DMS 273 treated with DMSO at 0.1 percent for 48 hours (cell line): ENCODE measurements around the gene ARL6IP5.

ENCODE experiments used
- DNase-seq: peaks from one replicate; lab custom pipeline; 2025; lab: John Stamatoyannopoulos, UW

Gene ARL6IP5, protein sequence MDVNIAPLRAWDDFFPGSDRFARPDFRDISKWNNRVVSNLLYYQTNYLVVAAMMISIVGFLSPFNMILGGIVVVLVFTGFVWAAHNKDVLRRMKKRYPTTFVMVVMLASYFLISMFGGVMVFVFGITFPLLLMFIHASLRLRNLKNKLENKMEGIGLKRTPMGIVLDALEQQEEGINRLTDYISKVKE

DNA sequence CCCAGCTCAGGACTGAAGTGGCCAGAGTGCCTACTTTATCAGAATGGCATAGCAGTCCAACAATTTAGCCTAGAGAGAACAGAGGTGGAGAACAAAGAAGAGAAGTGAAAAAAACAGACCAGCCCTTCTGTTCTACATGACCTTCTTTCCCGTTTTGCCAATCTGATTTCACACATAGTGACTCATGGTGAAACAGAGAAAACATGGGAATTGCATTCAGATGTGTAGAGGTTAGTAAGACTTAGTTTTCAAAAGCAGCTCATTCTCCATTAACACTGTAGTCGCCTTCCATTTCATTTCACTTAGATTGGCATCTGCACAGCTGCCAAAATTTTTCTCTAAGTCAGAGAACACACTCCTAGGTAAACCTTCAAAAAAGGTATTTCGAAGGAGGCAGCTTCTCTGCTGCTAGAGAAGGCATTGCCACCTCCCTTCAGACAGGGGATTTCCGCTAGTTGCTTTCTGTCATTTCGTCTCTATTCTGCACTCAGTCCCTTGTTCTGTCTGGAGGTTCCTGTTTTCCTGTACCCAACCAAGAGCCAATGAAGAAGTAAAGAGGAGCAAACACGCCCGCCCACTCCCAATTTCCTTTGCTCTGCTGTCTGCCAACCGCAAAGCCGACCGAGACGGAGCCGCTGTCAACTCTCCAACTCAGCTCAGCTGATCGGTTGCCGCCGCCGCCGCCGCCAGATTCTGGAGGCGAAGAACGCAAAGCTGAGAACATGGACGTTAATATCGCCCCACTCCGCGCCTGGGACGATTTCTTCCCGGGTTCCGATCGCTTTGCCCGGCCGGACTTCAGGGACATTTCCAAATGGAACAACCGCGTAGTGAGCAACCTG, at the start of gene ARL6IP5:
ARL6IP5 (plus strand) TSS at position 612 of the 842 bp plus-strand sequence; CDS start at position 723, 111 bp downstream.
- DNase-seq = peak; percentile 81

DNA sequence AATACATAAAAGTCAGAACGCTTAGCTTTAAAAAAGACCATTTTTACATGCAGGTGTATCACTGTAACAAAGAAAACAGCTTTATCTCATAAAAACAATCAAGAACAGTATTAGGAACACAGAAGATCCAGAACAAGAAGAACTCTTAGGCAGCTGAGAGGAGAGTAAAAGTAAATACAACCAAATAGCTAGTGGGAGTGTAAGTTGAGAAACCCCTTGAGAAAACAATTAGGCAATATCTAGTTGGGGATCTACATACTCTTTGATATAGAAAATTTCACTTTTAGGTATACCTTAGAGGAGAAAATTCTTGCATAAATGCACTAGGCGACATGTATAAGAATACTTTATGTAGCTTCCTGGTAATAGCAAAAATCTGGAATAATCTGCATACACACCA, 40.1 kb upstream of the ARL6IP5 start:
- DNase-seq = no peak

DNA sequence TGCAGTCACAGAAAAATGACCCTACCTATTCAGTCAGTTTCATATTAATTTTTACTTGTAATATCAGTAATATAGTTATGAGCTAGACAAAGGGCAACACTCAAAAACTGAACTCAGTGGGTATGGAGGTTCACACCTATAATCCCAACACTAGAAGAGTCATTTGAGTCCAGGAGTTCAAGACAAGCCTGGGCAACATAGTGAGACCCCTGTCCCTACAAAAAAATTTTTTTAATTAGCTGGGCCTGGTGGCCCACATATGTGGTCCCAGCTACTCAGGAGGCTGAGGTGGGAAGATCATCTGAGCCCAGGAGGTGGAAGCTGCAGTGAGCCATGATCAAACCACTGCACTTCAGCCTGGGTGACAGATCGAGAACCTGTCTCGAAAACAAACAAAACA, 35.7 kb upstream of the ARL6IP5 start:
- no peak for DNase-seq

GRCh38 chr3:69051756-69052471, 32.8 kb upstream of the ARL6IP5 start, which contains the start of gene TMF1:
Gene TMF1 (minus strand): TSS chr3:69052333. CDS start chr3:69052086, 247 bp downstream.
- no peak for DNase-seq

DNA sequence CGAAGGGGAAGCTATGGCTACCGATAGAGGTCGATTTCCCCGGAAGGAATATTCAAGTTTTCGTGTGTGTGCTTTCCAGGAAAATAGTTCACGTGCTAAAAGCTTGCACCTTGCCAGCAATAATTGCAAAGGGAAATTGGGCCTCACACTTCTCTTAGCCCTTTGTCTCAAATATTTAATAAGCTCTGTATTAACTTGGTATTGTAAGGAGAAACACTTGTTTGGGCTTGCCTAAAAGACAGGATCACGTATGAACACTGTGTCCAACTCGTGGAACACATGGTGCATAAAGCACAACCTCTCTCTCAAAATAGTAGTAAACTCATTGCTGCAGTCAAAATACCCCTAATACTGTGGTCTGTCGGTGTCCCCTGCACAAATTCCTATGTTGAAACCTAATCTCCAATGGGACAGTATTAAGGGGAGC, 32.3 kb upstream of the ARL6IP5 start:
- DNase-seq = no peak

GRCh38 chr3:69058180-69058946, 26.4 kb upstream of the ARL6IP5 start:
- DNase-seq = no peak

DNA sequence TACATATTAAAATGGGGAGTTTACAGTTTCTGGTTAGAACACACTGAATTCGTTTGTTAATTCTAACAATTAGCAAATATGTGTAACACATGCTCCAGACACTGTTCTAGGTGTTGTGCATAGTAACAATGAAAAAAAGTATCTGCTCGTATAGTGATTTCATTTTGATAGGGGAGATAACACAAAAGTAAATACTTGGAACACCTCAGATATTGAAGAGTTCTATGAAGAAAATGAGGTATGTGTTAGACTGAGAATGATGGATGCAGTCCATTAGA, 25.9 kb upstream of the ARL6IP5 start:
- no peak for DNase-seq

- no peak for DNase-seq
These were observed 25.0 kb upstream of the ARL6IP5 start for GRCh38 chr3:69059688-69060087.

- DNase-seq = no peak
These were observed 21.1 kb upstream of the ARL6IP5 start for GRCh38 chr3:69063636-69064035.

DNA sequence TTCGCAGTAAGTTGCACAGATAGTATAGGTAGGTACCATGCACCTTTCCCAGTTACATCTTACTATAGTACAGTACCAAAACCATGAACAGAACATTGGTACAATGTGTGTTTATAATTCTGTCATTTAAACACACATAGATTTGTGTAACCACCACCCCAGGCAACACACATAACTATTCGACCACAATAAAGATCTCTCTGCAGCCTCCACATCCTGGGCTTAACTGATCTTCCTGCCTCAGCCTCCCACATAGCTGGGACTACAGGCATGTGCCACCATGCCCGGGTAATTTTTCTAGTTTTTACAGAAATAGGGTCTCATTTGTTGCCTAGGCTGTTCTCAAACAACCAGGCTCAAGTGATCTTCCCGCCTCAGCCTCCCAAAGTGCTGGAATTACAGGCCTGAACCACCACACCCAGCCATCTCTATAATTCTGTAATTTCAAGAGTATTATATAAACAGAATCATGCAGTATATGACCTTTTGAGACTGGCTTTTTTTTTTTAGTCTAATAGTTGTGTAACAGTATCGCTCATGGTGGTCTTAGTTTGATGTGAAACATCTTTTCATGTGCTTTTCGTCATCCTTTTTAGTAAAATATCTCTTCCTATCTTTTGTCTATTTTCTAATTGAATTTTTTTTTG, 19.3 kb upstream of the ARL6IP5 start:
- DNase-seq = no peak

GRCh38 chr3:69066121-69066520, 18.6 kb upstream of the ARL6IP5 start:
- DNase-seq = no peak

DNA sequence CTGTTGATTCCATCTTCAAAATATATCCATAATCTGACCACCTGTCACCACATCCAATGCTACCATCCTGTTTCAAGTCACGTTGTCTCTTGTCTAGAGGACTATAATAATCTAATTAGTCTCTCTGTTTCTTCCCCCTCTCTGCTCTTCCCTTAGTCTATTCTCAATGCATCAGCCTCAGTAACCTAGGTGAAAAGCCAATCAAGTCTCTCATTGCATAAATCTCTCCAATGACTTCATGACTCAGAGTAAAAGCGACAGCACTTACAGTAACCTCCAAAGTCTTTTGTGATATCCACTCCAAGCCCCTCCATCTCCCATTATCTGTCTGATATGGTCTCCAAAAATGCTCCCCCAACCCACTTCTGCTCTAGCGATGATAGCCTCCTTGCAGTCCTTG, 11.8 kb upstream of the ARL6IP5 start:
- DNase-seq = no peak

DNA sequence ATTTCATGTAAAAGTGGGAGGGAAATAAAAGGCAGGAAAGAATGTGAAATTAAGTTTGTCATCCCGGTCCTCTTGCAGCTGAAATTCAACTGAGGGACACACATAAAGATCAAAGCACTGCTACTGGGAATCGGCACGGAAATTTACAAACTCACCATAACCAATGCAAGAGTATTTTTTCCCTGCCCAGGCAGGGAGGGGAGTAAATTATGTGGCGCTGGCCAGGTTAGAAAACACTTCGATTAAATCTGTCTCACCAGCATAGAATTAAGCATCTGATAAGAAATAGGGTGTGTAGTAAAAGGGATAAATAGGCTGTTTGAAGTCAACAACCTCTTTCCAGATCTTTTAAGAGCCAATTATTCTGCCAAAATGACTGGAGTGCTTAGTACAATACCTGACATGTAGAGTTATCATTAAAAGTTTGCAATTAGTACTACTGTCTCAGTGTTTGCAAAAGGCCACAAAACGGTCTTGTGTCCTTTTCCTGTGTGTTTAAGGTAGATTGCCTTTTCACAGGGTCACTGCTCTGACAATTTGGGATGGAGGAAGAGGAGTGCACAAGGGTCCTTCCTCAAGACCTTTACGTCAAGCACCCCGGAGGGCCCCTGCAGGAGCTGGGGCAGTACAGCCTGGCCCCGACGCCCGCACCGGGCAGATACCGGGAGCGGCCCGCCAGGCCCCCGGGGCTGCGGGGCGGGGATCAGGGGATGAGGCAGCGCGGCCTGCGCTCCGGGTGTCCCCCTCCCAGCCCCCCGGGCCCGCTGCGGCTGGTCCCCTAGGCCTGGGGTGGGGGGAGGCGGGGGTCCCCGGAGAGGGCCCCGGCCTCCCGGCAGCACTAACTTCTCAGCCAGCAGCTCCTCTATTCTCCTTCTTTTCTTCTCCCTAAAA, 5.2 kb upstream of the ARL6IP5 start:
- DNase-seq = no peak

GRCh38 chr3:69080233-69080920, 4.4 kb upstream of the ARL6IP5 start, which contains the start of gene UBA3:
Gene UBA3 (minus strand): TSS chr3:69080365. CDS start chr3:69080353, 12 bp downstream.
- peak; percentile 48 for DNase-seq

GRCh38 chr3:69081583-69082262, 3.0 kb upstream of the ARL6IP5 start:
- DNase-seq = peak; percentile 75

GRCh38 chr3:69082361-69082760, 2.4 kb upstream of the ARL6IP5 start:
- no peak for DNase-seq

- no peak for DNase-seq
These were observed 1.9 kb upstream of the ARL6IP5 start for GRCh38 chr3:69082805-69083204.

DNA sequence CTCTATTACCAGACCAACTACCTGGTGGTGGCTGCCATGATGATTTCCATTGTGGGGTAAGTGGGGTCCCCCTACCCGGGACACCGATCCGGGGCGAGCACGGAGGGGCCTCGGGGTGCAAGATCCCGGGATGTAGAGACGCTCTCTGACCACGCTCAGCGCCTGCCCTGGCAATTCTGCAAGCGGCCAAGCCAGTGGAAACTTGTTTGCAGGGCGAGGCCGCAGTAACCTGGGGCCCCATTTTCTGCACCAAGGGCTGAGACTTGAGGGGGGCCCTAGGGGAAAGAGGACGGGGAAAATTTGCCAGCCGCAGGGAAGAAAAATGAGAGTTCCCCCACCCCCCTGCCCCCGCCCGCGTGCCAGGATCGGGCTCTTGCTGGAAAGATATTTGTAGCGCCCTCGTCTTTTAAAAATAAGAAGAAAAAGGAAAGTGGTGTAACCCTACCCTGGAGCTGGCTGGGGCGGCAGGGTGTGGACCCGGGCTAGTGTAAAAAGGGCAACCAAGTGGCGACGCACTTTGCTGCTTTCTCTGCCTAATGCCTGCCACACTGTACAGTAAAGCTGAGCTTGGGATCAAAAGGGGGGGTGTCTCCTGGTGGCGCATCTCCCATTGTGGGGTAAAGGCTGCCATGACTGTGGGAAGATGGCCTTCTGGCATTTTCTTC, 563 bp downstream of the ARL6IP5 start:
- DNase-seq = no peak
